Measurements from ENCODE around the gene ANO4. TPM values are rescaled to one million over a fixed set of nuclear protein-coding genes. Genes with fewer than 3 reads are reported as not detected.

Gene ANO4
- total and polyA plus RNA-seq, 2 donors (not counting 1 experiment from before 2014, with no cell fraction given): not detected

GRCh38 chr12:101064721-101065120 is 270.1 kb downstream of the ANO4 start:
- Histone ChIP-seq H3K79me2 (ENCODE audit: control insufficient read depth, insufficient read depth, low read length) (no peaks in the 10 kb centered on the region), H2AFZ (ENCODE audit: insufficient read depth, low read depth, low read length, poor library complexity, severe bottlenecking) (no peak overlapping the region), H3K4me2 (replicated peaks; ENCODE audit: low read depth, low read length, poor library complexity, severe bottlenecking) (no peak overlapping the region), H3K4me1 (ENCODE audit: control insufficient read depth in 2 of 2, insufficient read depth in 2 of 2, low read length in 2 of 2) (no peaks in the 10 kb centered on the region), H3K4me3 (ENCODE audit: control extremely low read depth in 1 of 5, extremely low read depth in 1 of 5, insufficient read depth in 1 of 5, low read depth in 2 of 5, low read length in 4 of 5) (no peak overlapping the region), H3K9ac (ENCODE audit: low read length) (no peak overlapping the region), H3K27ac (ENCODE audit: low read length in 2 of 2) (no peak overlapping the region), H3K9me3 (ENCODE audit: control extremely low read depth in 1 of 3, control insufficient read depth in 2 of 3, insufficient read depth in 1 of 3, low read length in 2 of 3) (peaks cover 0 to 11% (median 1%) of the 10 kb centered on the region in 3 donors), H3K36me3 (replicated peaks in 1 of 2; ENCODE audit: control extremely low read depth in 1 of 2, control insufficient read depth in 1 of 2, extremely low read depth in 1 of 2, insufficient read depth in 2 of 2, low read length in 1 of 2) (no peaks in the 10 kb centered on the region), H4K20me1 (ENCODE audit: control insufficient read depth, insufficient read depth, low read length, poor library complexity, severe bottlenecking) (no peaks in the 10 kb centered on the region), H3K27me3 (replicated peaks in 1 of 4; ENCODE audit: control extremely low read depth in 1 of 4, control insufficient read depth in 3 of 4, insufficient read depth in 4 of 4, low read length in 3 of 4) (no peaks in the 10 kb centered on the region)
- ATAC-seq (ENCODE audit: low read depth): no peak
- WGBS (ENCODE audit: insufficient coverage): no CpG with 5 or more reads among the region's 5 CpGs
- no peaks in the 10 kb centered on the region for H3K27me3 Mint-ChIP-seq
- H3K4me3 Mint-ChIP-seq: no peak overlapping the region
- H3K4me1 Mint-ChIP-seq: no peaks in the 10 kb centered on the region
- H3K9me3 Mint-ChIP-seq (ENCODE audit: insufficient read depth): no peaks in the 10 kb centered on the region
- ChIA-PET POLR2A (no interaction called here), CTCF (no interaction called here)
- intact Hi-C loops (cut with micrococcal nuclease): no loop called here
- H3K27ac Mint-ChIP-seq: no peak overlapping the region
- TF ChIP-seq, protein P1, sequence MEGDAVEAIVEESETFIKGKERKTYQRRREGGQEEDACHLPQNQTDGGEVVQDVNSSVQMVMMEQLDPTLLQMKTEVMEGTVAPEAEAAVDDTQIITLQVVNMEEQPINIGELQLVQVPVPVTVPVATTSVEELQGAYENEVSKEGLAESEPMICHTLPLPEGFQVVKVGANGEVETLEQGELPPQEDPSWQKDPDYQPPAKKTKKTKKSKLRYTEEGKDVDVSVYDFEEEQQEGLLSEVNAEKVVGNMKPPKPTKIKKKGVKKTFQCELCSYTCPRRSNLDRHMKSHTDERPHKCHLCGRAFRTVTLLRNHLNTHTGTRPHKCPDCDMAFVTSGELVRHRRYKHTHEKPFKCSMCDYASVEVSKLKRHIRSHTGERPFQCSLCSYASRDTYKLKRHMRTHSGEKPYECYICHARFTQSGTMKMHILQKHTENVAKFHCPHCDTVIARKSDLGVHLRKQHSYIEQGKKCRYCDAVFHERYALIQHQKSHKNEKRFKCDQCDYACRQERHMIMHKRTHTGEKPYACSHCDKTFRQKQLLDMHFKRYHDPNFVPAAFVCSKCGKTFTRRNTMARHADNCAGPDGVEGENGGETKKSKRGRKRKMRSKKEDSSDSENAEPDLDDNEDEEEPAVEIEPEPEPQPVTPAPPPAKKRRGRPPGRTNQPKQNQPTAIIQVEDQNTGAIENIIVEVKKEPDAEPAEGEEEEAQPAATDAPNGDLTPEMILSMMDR (IDR thresholded peaks at IDR 0.05): no peak
- no peak for TF ChIP-seq EZH2 (IDR thresholded peaks at IDR 0.05; ENCODE audit: borderline replicate concordance, insufficient read depth, low read depth, low read length, poor library complexity, severe bottlenecking)
- no peak for DNase-seq

DNA sequence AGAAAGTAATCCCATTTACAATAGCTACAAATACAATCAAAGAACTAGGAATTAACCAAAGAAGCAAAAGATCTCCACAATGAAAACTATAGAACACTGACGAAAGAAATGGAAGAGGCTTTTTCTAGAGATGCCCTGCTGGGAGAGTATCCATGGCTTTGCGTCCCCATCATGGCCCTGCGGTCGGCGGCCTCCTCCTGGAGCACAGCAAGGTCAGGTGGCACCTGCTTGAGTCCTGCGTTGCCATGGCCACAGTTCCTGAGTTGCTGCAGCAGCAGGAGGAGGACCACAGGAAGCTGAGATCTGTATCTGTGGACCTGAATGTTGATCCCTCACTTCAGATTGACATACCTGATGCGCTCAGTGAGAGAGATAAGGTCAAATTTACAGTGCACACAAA is 271.9 kb downstream of the ANO4 start:
- H3K4me3 ChIP-seq (ENCODE audit: control extremely low read depth in 1 of 5, extremely low read depth in 1 of 5, insufficient read depth in 1 of 5, low read depth in 2 of 5, low read length in 4 of 5): no peak overlapping the region
- no peak overlapping the region for H3K4me2 ChIP-seq (replicated peaks; ENCODE audit: low read depth, low read length, poor library complexity, severe bottlenecking)
- ATAC-seq (ENCODE audit: low read depth) (no peak), DNase-seq (no peak)
- H3K27me3 ChIP-seq (replicated peaks in 1 of 4; ENCODE audit: control extremely low read depth in 1 of 4, control insufficient read depth in 3 of 4, insufficient read depth in 4 of 4, low read length in 3 of 4): no peaks in the 10 kb centered on the region
- intact Hi-C loops (cut with micrococcal nuclease): no loop called here
- no peak overlapping the region for H2AFZ ChIP-seq (ENCODE audit: insufficient read depth, low read depth, low read length, poor library complexity, severe bottlenecking)
- Mint-ChIP-seq H3K4me1 (no peaks in the 10 kb centered on the region), H3K9me3 (ENCODE audit: insufficient read depth) (no peaks in the 10 kb centered on the region), H3K4me3 (no peak overlapping the region), H3K27me3 (no peaks in the 10 kb centered on the region), H3K27ac (no peak overlapping the region)
- ChIA-PET POLR2A (no interaction called here), CTCF (no interaction called here)
- H3K9me3 ChIP-seq (ENCODE audit: control extremely low read depth in 1 of 3, control insufficient read depth in 2 of 3, insufficient read depth in 1 of 3, low read length in 2 of 3): peaks cover 0 to 11% (median 1%) of the 10 kb centered on the region in 3 donors
- H3K27ac ChIP-seq (ENCODE audit: low read length in 2 of 2): no peak overlapping the region
- H3K9ac ChIP-seq (ENCODE audit: low read length): no peak overlapping the region
- 89% methylated on average over 6 of the region's 7 CpGs for WGBS (ENCODE audit: insufficient coverage)
- TF ChIP-seq, protein P1 (IDR thresholded peaks at IDR 0.05): no peak
- no peak for TF ChIP-seq EZH2 (IDR thresholded peaks at IDR 0.05; ENCODE audit: borderline replicate concordance, insufficient read depth, low read depth, low read length, poor library complexity, severe bottlenecking)
- H4K20me1 ChIP-seq (ENCODE audit: control insufficient read depth, insufficient read depth, low read length, poor library complexity, severe bottlenecking): no peaks in the 10 kb centered on the region
- no peaks in the 10 kb centered on the region for H3K36me3 ChIP-seq (replicated peaks in 1 of 2; ENCODE audit: control extremely low read depth in 1 of 2, control insufficient read depth in 1 of 2, extremely low read depth in 1 of 2, insufficient read depth in 2 of 2, low read length in 1 of 2)
- no peaks in the 10 kb centered on the region for H3K79me2 ChIP-seq (ENCODE audit: control insufficient read depth, insufficient read depth, low read length)
- no peaks in the 10 kb centered on the region for H3K4me1 ChIP-seq (ENCODE audit: control insufficient read depth in 2 of 2, insufficient read depth in 2 of 2, low read length in 2 of 2)

All from B cell (primary cell).